Measurements from ENCODE around the gene SPOCD1. TPM values are rescaled to one million over a fixed set of nuclear protein-coding genes. Genes with fewer than 3 reads are reported as not detected.

Gene SPOCD1
- total RNA-seq, 1 experiment from 2014 or later: 0.54 TPM

- no TSS peak for BruUV-seq (replicated peaks)
- TF ChIP-seq REST (IDR thresholded peaks at IDR 0.05; ENCODE audit: insufficient read depth in 1 of 2, low read depth in 2 of 2, low read length in 1 of 2) (no peak), POLR2AphosphoS5 (IDR thresholded peaks at IDR 0.05; ENCODE audit: low read depth, low read length) (no peak), CTCF (IDR thresholded peaks at IDR 0.05) (no peak), SIN3A (IDR thresholded peaks at IDR 0.05; ENCODE audit: borderline replicate concordance, insufficient read depth, low read depth, low read length) (no peak), TCF7L2 (IDR thresholded peaks at IDR 0.05; ENCODE audit: low read depth, low read length) (no peak)
- ChIA-PET POLR2A (no interaction called here), CTCF (interaction anchor here (0.7 kb wide), 1 partner anchor 16 kb away, joined by 3 read pairs; no protein-coding TSS in a partner anchor)
- Histone ChIP-seq H3K4me3 (ENCODE audit: low read depth in 2 of 2, low read length in 2 of 2) (no peak overlapping the region), H3K4me1 (ENCODE audit: control insufficient read depth, insufficient read depth, low read length) (no peaks in the 10 kb centered on the region), H3K36me3 (ENCODE audit: control insufficient read depth, insufficient read depth, low read length) (no peaks in the 10 kb centered on the region), H3K27ac (ENCODE audit: low read length) (no peak overlapping the region), H3K9me3 (ENCODE audit: control insufficient read depth, insufficient read depth, low read depth, low read length) (no peaks in the 10 kb centered on the region), H3K27me3 (ENCODE audit: control insufficient read depth, insufficient read depth, low read length) (no peaks in the 10 kb centered on the region)
- ATAC-seq (no peak), DNase-seq (ENCODE audit: low read depth, low spot score) (no peak)
- in situ Hi-C loops (cut with HindIII; ENCODE audit: low pct_unique_long_range_greater_than_20kb, low sequenced_read_pairs): no loop called here
- intact Hi-C loops (cut with micrococcal nuclease; ENCODE audit: unreplicated experiment): no loop called here
Observed at GRCh38 chr1:31855038-31855845, 39.4 kb upstream of the SPOCD1 start.

GRCh38 chr1:31849653-31850052 lies 33.8 kb upstream of the SPOCD1 start:
- CTCF ChIA-PET: no interaction called here
- TF ChIP-seq POLR2AphosphoS5 (IDR thresholded peaks at IDR 0.05; ENCODE audit: low read depth, low read length) (no peak), TCF7L2 (IDR thresholded peaks at IDR 0.05; ENCODE audit: low read depth, low read length) (no peak), SIN3A (IDR thresholded peaks at IDR 0.05; ENCODE audit: borderline replicate concordance, insufficient read depth, low read depth, low read length) (no peak), CTCF (IDR thresholded peaks at IDR 0.05) (no peak), REST (IDR thresholded peaks at IDR 0.05; ENCODE audit: insufficient read depth in 1 of 2, low read depth in 2 of 2, low read length in 1 of 2) (no peak)
- intact Hi-C loops (cut with micrococcal nuclease; ENCODE audit: unreplicated experiment): no loop called here
- H3K4me3 ChIP-seq (ENCODE audit: low read depth in 2 of 2, low read length in 2 of 2): no peak overlapping the region
- in situ Hi-C loops (cut with HindIII; ENCODE audit: low pct_unique_long_range_greater_than_20kb, low sequenced_read_pairs): no loop called here
- H3K27me3 ChIP-seq (ENCODE audit: control insufficient read depth, insufficient read depth, low read length): no peaks in the 10 kb centered on the region
- no peak overlapping the region for H3K27ac ChIP-seq (ENCODE audit: low read length)
- POLR2A ChIA-PET: no interaction called here
- ATAC-seq (no peak), DNase-seq (ENCODE audit: low read depth, low spot score) (no peak)
- no peaks in the 10 kb centered on the region for H3K36me3 ChIP-seq (ENCODE audit: control insufficient read depth, insufficient read depth, low read length)
- no peaks in the 10 kb centered on the region for H3K4me1 ChIP-seq (ENCODE audit: control insufficient read depth, insufficient read depth, low read length)
- no TSS peak for BruUV-seq (replicated peaks)
- H3K9me3 ChIP-seq (ENCODE audit: control insufficient read depth, insufficient read depth, low read depth, low read length): no peaks in the 10 kb centered on the region

Data from Panc1 (cell line).